H1 (cell line): Measurements from ENCODE around the gene CGB5. TPM values are rescaled to one million over a fixed set of nuclear protein-coding genes. Genes with fewer than 3 reads are reported as not detected.

ENCODE experiments used
- MAFK ChIP-seq: IDR thresholded peaks from 2 replicates; pipeline ENCODE4 v1.6.1; 2012; ENCODE audit warnings: low read depth, mild to moderate bottlenecking, improper control_type of control experiment, low read length
- polyA plus RNA-seq, 7 experiments: library from polyadenylated mRNA; depleted of rRNA in 3 of 7; stranded (reverse) in 5 of 7; unstranded in 2 of 7; fragments of >200 nt in 5 of 7; fragments of 200-250 nt in 2 of 7; gene quantifications; 1 replicate in 5 of 7; 2 replicates in 1 of 7; 4 replicates in 1 of 7; pipeline versions ENCODE4 v1.2.1 to v1.2.3, GENCODE V29; 2011 to 2013; ENCODE audit warnings: missing spikeins in 2 of 7, mixed read lengths in 2 of 7
- total RNA-seq: library from RNA; stranded (reverse); fragmentation: NEBNext Ultra II Directional; extraction: Animal tissue kit (Norgen Biotek cat#: 25700); gene quantifications from 2 replicates; pipeline ENCODE4 v1.2.1, GENCODE V29; 2021

The CGB5 gene
- total and polyA plus RNA-seq, 2 of the 8 experiments (the other 6 are each of a cell fraction or from before 2014, with no cell fraction given): 0.63 to 0.68 TPM

DNA sequence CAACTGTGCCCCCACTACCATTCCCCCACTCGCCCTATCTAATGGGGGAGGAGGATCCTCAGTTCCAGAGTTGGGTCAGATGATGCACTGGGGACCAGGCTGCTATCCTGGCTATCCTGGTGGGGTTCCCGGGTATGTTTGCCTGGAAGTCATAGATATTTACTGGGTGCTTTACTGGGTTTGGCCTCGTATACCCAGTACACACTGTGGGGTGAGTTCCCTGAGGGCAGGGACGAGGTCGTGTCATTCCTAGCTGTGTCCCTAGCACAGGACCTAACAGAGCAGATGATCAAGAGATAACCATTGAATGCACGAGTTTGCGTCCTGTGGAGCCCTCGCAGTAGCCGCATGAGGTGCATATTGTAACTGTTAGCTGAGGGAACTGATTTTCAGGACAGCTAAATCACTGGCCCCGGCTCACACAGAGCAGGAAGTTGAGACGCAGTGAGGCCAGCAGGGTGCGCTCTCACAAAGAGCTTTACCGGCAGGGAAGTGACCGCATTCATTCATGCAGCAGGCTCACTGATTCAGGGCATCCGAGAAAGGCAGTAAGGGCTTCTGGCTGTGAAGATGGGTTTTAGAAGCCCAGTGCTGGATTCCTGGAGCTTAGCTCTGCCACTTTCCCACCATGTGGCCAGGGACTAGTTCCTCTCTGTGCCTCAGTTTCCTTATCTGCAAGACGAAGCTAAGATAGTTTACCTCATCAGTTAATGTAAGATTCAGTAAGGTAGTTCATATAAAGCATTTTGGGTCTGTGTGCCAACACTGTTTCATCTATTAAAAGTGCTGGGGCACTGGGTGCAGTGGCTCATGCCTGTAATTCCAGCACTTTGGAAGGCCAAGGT is 43.9 kb upstream of the CGB5 start (continued):
- no peak for TF ChIP-seq MAFK
